SU-DHL-6 (cell line): ENCODE data around the gene TCN1.
"Not testable (repeated sequence)": the region's sequence is repeated elsewhere in the genome, so short reads cannot be mapped to it uniquely, and the experiment has no call there.

ENCODE experiments used
- H2AFZ ChIP-seq: fragments of 200-600 bp; sonication (generic); 2 replicates; pipeline ENCODE4 v1.6.1; 2014; ENCODE audit warnings: low read depth, mild to moderate bottlenecking, moderate library complexity, mixed read lengths, antibody characterized with exemption, low read length; ENCODE audit not compliant: severe bottlenecking
- H3F3A ChIP-seq: fragments of 200-600 bp; shearing (Covaris generic); 2 replicates; pipeline ENCODE4 v1.6.0; 2016; ENCODE audit warnings: antibody characterized with exemption, mild to moderate bottlenecking; ENCODE audit not compliant: insufficient read depth
- H3K27ac ChIP-seq: fragments of 200-600 bp; sonication (generic); 2 replicates; pipeline ENCODE4 v1.5.1; 2016; ENCODE audit warnings: low read depth, mild to moderate bottlenecking, low read length, moderate library complexity, mixed read lengths
- H3K27me3 ChIP-seq: fragments of 200-600 bp; sonication (generic), shearing (Covaris generic); 2 replicates; pipeline ENCODE4 v1.6.0; 2014; ENCODE audit warnings: mild to moderate bottlenecking, low read length
- H3K36me3 ChIP-seq: fragments of 200-600 bp; sonication (generic); 2 replicates; pipeline ENCODE4 v1.6.1; 2014; ENCODE audit warnings: mild to moderate bottlenecking, low read length, mixed read lengths
- H3K4me2 ChIP-seq: fragments of 300-600, 200-600 bp; shearing (Covaris generic), sonication (generic); 2 replicates; pipeline ENCODE4 v1.6.0; 2014; ENCODE audit warnings: low read length, low read depth, mild to moderate bottlenecking; ENCODE audit not compliant: poor library complexity, severe bottlenecking
- H3K4me3 ChIP-seq: fragments of 200-600 bp; sonication (generic); 2 replicates; pipeline ENCODE4 v1.5.1; 2014; ENCODE audit warnings: antibody characterized with exemption, low read length, mild to moderate bottlenecking, mixed read lengths; ENCODE audit not compliant: insufficient read depth, poor library complexity, severe bottlenecking
- H3K79me2 ChIP-seq: fragments of 200-600 bp; sonication (generic); 2 replicates; pipeline ENCODE4 v1.6.1; 2014; ENCODE audit warnings: mild to moderate bottlenecking, low read length, moderate library complexity; ENCODE audit not compliant: insufficient read depth
- H3K9ac ChIP-seq: fragments of 200-600 bp; sonication (generic); 2 replicates; pipeline ENCODE4 v1.7.0; 2014; ENCODE audit warnings: mild to moderate bottlenecking, low read length
- H3K9me2 ChIP-seq: fragments of 200-600 bp; sonication (generic); replicated peaks from 2 replicates; pipeline ENCODE4 v1.6.1; 2014; ENCODE audit warnings: low read length; ENCODE audit not compliant: insufficient read depth
- H3K9me3 ChIP-seq: fragments of 200-600 bp; sonication (generic); 2 replicates; pipeline ENCODE4 v1.6.1; 2014; ENCODE audit warnings: low read length, mixed read lengths; ENCODE audit not compliant: insufficient read depth
- H4K20me1 ChIP-seq: fragments of 200-600 bp; sonication (generic); 2 replicates; pipeline ENCODE4 v1.6.1; 2014; ENCODE audit warnings: low read depth, mild to moderate bottlenecking, antibody characterized with exemption, low read length, moderate library complexity, mixed read lengths
- CTCF ChIP-seq: fragments of 200-600 bp; sonication (generic); IDR thresholded peaks from one replicate; pipeline ENCODE4 v1.5.1; 2017; ENCODE audit warnings: antibody characterized with exemption, mild to moderate bottlenecking, low read length, moderate library complexity; ENCODE audit not compliant: insufficient read depth, poor library complexity, severe bottlenecking
- EZH2phosphoT487 ChIP-seq: fragments of 200-600 bp; sonication (generic), shearing (Covaris generic); conservative IDR thresholded peaks from 2 replicates; pipeline ENCODE4 v1.6.1; 2018; ENCODE audit warnings: mild to moderate bottlenecking, antibody characterized with exemption, low read length, moderate library complexity, mixed read lengths

TCN1 gene

GRCh38 chr11:59849129-59849528 lies 17.2 kb downstream of the TCN1 start:
- no peaks in the 10 kb centered on the region for H3K27me3 ChIP-seq
- H3K4me2 ChIP-seq = no peak overlapping the region
- no peak overlapping the region for H3K4me3 ChIP-seq
- no peak overlapping the region for H3K27ac ChIP-seq
- H3K9me3 ChIP-seq = no peaks in the 10 kb centered on the region
- H3F3A ChIP-seq = no peaks in the 10 kb centered on the region
- no peaks in the 10 kb centered on the region for H3K9me2 ChIP-seq
- no peak overlapping the region for H2AFZ ChIP-seq
- TF ChIP-seq CTCF (no peak), EZH2phosphoT487 (no peak)
- no peaks in the 10 kb centered on the region for H3K79me2 ChIP-seq
- H3K36me3 ChIP-seq = no peaks in the 10 kb centered on the region
- no peak overlapping the region for H3K9ac ChIP-seq
- no peaks in the 10 kb centered on the region for H4K20me1 ChIP-seq

- H3K79me2 ChIP-seq, H3K4me3 ChIP-seq, H4K20me1 ChIP-seq, H3K9me2 ChIP-seq, H3K36me3 ChIP-seq, H3K4me2 ChIP-seq, H3K9ac ChIP-seq, H2AFZ ChIP-seq, H3K9me3 ChIP-seq, H3K27ac ChIP-seq, H3F3A ChIP-seq, H3K27me3 ChIP-seq: not testable (repeated sequence)
Observed at GRCh38 chr11:59848439-59848838, 17.8 kb downstream of the TCN1 start.

- H3K27ac ChIP-seq = no peak overlapping the region
- no peak overlapping the region for H3K9ac ChIP-seq
- no peaks in the 10 kb centered on the region for H4K20me1 ChIP-seq
- no peaks in the 10 kb centered on the region for H3K36me3 ChIP-seq
- no peaks in the 10 kb centered on the region for H3K27me3 ChIP-seq
- H3K4me2 ChIP-seq = no peak overlapping the region
- TF ChIP-seq CTCF = no peak
- no peak for TF ChIP-seq EZH2phosphoT487
- no peaks in the 10 kb centered on the region for H3K9me3 ChIP-seq
- H2AFZ ChIP-seq = no peak overlapping the region
- no peaks in the 10 kb centered on the region for H3K9me2 ChIP-seq
- no peak overlapping the region for H3K4me3 ChIP-seq
- H3K79me2 ChIP-seq = no peaks in the 10 kb centered on the region
- no peaks in the 10 kb centered on the region for H3F3A ChIP-seq
Observed at GRCh38 chr11:59847626-59848025, 18.7 kb downstream of the TCN1 start.

GRCh38 chr11:59846556-59846955 lies 19.7 kb downstream of the TCN1 start:
- H3K27ac ChIP-seq = no peak overlapping the region
- no peaks in the 10 kb centered on the region for H3K36me3 ChIP-seq
- H3K4me2 ChIP-seq = no peak overlapping the region
- TF ChIP-seq EZH2phosphoT487 (no peak), CTCF (no peak)
- no peak overlapping the region for H2AFZ ChIP-seq
- no peaks in the 10 kb centered on the region for H3K9me3 ChIP-seq
- no peak overlapping the region for H3K9ac ChIP-seq
- H3K4me3 ChIP-seq = no peak overlapping the region
- H3K79me2 ChIP-seq = no peaks in the 10 kb centered on the region
- H4K20me1 ChIP-seq = no peaks in the 10 kb centered on the region
- no peaks in the 10 kb centered on the region for H3K9me2 ChIP-seq
- no peaks in the 10 kb centered on the region for H3F3A ChIP-seq
- no peaks in the 10 kb centered on the region for H3K27me3 ChIP-seq
